Measurements from ENCODE around the gene BPIFA1. TPM values are rescaled to one million over a fixed set of nuclear protein-coding genes. Genes with fewer than 3 reads are reported as not detected.

Gene BPIFA1
- total and polyA plus RNA-seq, 2 donors, result not detected

GRCh38 chr20:33287884-33288283 is 52.1 kb downstream of the BPIFA1 start:
- Histone ChIP-seq H3K4me3 (ENCODE audit: low read depth, low read length) (no peak overlapping the region), H3K4me1 (ENCODE audit: insufficient read depth) (no peaks in the 10 kb centered on the region), H3K36me3 (ENCODE audit: insufficient read depth) (no peaks in the 10 kb centered on the region), H3K27ac (ENCODE audit: low read depth) (no peak overlapping the region)
- no peak for DNase-seq (ENCODE audit: extremely low spot score)

- DNase-seq (ENCODE audit: extremely low spot score), result no peak
- H3K27ac ChIP-seq (ENCODE audit: low read depth), result no peak overlapping the region
- H3K36me3 ChIP-seq (ENCODE audit: insufficient read depth), result no peaks in the 10 kb centered on the region
- 94% methylated on average over 13 of the region's 13 CpGs for WGBS
- no peak overlapping the region for H3K4me3 ChIP-seq (ENCODE audit: low read depth, low read length)
- H3K4me1 ChIP-seq (ENCODE audit: insufficient read depth), result no peaks in the 10 kb centered on the region
Observed at GRCh38 chr20:33290852-33291251, 55.1 kb downstream of the BPIFA1 start.

GRCh38 chr20:33291416-33291815 is 55.6 kb downstream of the BPIFA1 start:
- no peak for DNase-seq (ENCODE audit: extremely low spot score)

GRCh38 chr20:33291830-33292355 is 56.1 kb downstream of the BPIFA1 start:
- no peaks in the 10 kb centered on the region for H3K4me1 ChIP-seq (ENCODE audit: insufficient read depth)
- WGBS, result 39% methylated on average over 7 of the region's 7 CpGs
- H3K4me3 ChIP-seq (ENCODE audit: low read depth, low read length), result no peak overlapping the region
- H3K27ac ChIP-seq (ENCODE audit: low read depth), result no peak overlapping the region
- H3K36me3 ChIP-seq (ENCODE audit: insufficient read depth), result no peaks in the 10 kb centered on the region
- DNase-seq (ENCODE audit: extremely low spot score), result no peak

More at GRCh38 chr20:33291416-33291815, 55.6 kb downstream of the BPIFA1 start:
- H3K27ac ChIP-seq (ENCODE audit: low read depth), result no peak overlapping the region
- WGBS, result 86% methylated on average over 8 of the region's 8 CpGs
- H3K4me1 ChIP-seq (ENCODE audit: insufficient read depth), result no peaks in the 10 kb centered on the region
- H3K36me3 ChIP-seq (ENCODE audit: insufficient read depth), result no peaks in the 10 kb centered on the region
- H3K4me3 ChIP-seq (ENCODE audit: low read depth, low read length), result no peak overlapping the region

Other genes with a start within 250 kb of the BPIFA1 start
- not detected for gene SUN5, start 231.6 kb upstream of the BPIFA1 start, total RNA-seq
- gene SUN5, start 231.6 kb upstream of the BPIFA1 start, polyA plus RNA-seq, result not detected
- not detected for gene BPIFB2, start 228.3 kb upstream of the BPIFA1 start, total RNA-seq
- not detected for gene BPIFB2, start 228.3 kb upstream of the BPIFA1 start, polyA plus RNA-seq
- gene BPIFB6, start 204.3 kb upstream of the BPIFA1 start, total RNA-seq, result not detected
- gene BPIFB6, start 204.3 kb upstream of the BPIFA1 start, polyA plus RNA-seq, result not detected
- gene BPIFB3, start 182.1 kb upstream of the BPIFA1 start, total RNA-seq, result not detected
- gene BPIFB3, start 182.1 kb upstream of the BPIFA1 start, polyA plus RNA-seq, result not detected
- gene BPIFB4, start 156.4 kb upstream of the BPIFA1 start, total RNA-seq, result not detected
- 0.06 TPM for gene BPIFB4, start 156.4 kb upstream of the BPIFA1 start, polyA plus RNA-seq
- not detected for gene BPIFA2, start 67.8 kb upstream of the BPIFA1 start, total RNA-seq
- not detected for gene BPIFA2, start 67.8 kb upstream of the BPIFA1 start, polyA plus RNA-seq
- gene BPIFA3, start 18.6 kb upstream of the BPIFA1 start, total RNA-seq, result not detected
- gene BPIFA3, start 18.6 kb upstream of the BPIFA1 start, polyA plus RNA-seq, result not detected
- not detected for gene BPIFB1, start 47.2 kb downstream of the BPIFA1 start, total RNA-seq
- gene BPIFB1, start 47.2 kb downstream of the BPIFA1 start, polyA plus RNA-seq, result not detected
- gene CDK5RAP1, start 165.5 kb downstream of the BPIFA1 start, total RNA-seq, result 16.5 TPM
- 22.6 TPM for gene CDK5RAP1, start 165.5 kb downstream of the BPIFA1 start, polyA plus RNA-seq
- gene SNTA1, start 207.8 kb downstream of the BPIFA1 start, total RNA-seq, result 9.3 TPM
- 50.6 TPM for gene SNTA1, start 207.8 kb downstream of the BPIFA1 start, polyA plus RNA-seq